Neural cell (in vitro differentiated cells): ENCODE measurements around the gene CACTIN. TPM values are rescaled to one million over a fixed set of nuclear protein-coding genes. Genes with fewer than 3 reads are reported as not detected.

Experiments used
- H2AFZ ChIP-seq: fragments of 200-600, 300-800 bp; sonication (generic), shearing (Covaris generic); 2 replicates; pipeline ENCODE4 v1.6.0; 2014; ENCODE audit warnings: low read depth, mild to moderate bottlenecking, antibody characterized with exemption, low read length, moderate library complexity
- H3F3A ChIP-seq: fragments of 200-600 bp; shearing (Covaris generic); 2 replicates; pipeline ENCODE4 v1.6.1; 2016; ENCODE audit warnings: mild to moderate bottlenecking, moderate library complexity, mixed read lengths, antibody characterized with exemption, low read length; ENCODE audit not compliant: insufficient read depth, poor library complexity, severe bottlenecking
- H3K27ac ChIP-seq: fragments of 200-600, 300-800 bp; sonication (generic), shearing (Covaris generic); 2 replicates; pipeline ENCODE4 v1.5.1; 2014; ENCODE audit warnings: mild to moderate bottlenecking, low read length, moderate library complexity
- H3K27me3 ChIP-seq: fragments of 300-800, 200-600 bp; sonication (generic), shearing (Covaris generic); 2 replicates; pipeline ENCODE4 v1.6.0; 2014; ENCODE audit warnings: mild to moderate bottlenecking, low read depth, low read length, moderate library complexity; ENCODE audit not compliant: insufficient read depth
- H3K36me3 ChIP-seq: fragments of 300-800, 200-600 bp; sonication (generic), shearing (Covaris generic); 2 replicates; pipeline ENCODE4 v1.5.1; 2014; ENCODE audit warnings: mild to moderate bottlenecking, antibody characterized with exemption, low read length, moderate library complexity; ENCODE audit not compliant: insufficient read depth
- H3K4me2 ChIP-seq: fragments of 300-800, 200-600 bp; sonication (generic), shearing (Covaris generic); 2 replicates; pipeline ENCODE4 v1.6.0; 2014; ENCODE audit warnings: mild to moderate bottlenecking, low read length
- H3K4me3 ChIP-seq: fragments of 300-800, 200-600 bp; sonication (generic), shearing (Covaris generic); 2 replicates; pipeline ENCODE4 v1.5.1; 2014; ENCODE audit warnings: mild to moderate bottlenecking, low read length, moderate library complexity
- H3K79me2 ChIP-seq: fragments of 200-600 bp; shearing (Covaris generic); replicated peaks from 2 replicates; pipeline ENCODE4 v1.6.0; 2014; ENCODE audit warnings: mild to moderate bottlenecking, low read length, moderate library complexity; ENCODE audit not compliant: insufficient read depth
- H3K9ac ChIP-seq: fragments of 300-800, 200-600 bp; sonication (generic), shearing (Covaris generic); 2 replicates; pipeline ENCODE4 v1.6.1; 2016; ENCODE audit warnings: mild to moderate bottlenecking, low read length, mixed read lengths
- H3K9me2 ChIP-seq: fragments of 200-600 bp; shearing (Covaris generic); 2 replicates; pipeline ENCODE4 v1.6.1; 2016; ENCODE audit warnings: mild to moderate bottlenecking, low read length, mixed read lengths; ENCODE audit not compliant: insufficient read depth
- H3K9me3 ChIP-seq: fragments of 200-600, 300-800 bp; sonication (generic), shearing (Covaris generic); 2 replicates; pipeline ENCODE4 v1.6.1; 2016; ENCODE audit warnings: mild to moderate bottlenecking, mixed run types, low read length, moderate library complexity, mixed read lengths
- H4K20me1 ChIP-seq: fragments of 200-600 bp; shearing (Covaris generic); 2 replicates; pipeline ENCODE4 v1.6.1; 2016; ENCODE audit warnings: mild to moderate bottlenecking, mixed run types; ENCODE audit not compliant: insufficient read depth
- CTCF ChIP-seq: fragments of 450-650 bp; IDR thresholded peaks from 2 replicates; pipeline ENCODE4 v1.5.1; 2014; ENCODE audit warnings: antibody characterized with exemption, mild to moderate bottlenecking, moderate library complexity; ENCODE audit not compliant: poor library complexity, severe bottlenecking
- EP300 ChIP-seq: fragments of 450-650 bp; conservative IDR thresholded peaks from 2 replicates; pipeline ENCODE4 v1.6.1; 2014; ENCODE audit warnings: antibody characterized with exemption, mild to moderate bottlenecking, moderate library complexity; ENCODE audit not compliant: poor library complexity, severe bottlenecking
- EZH2 ChIP-seq: fragments of 200-600, 300-800 bp; shearing (Covaris generic), sonication (generic); IDR thresholded peaks from 2 replicates; pipeline ENCODE4 v1.6.1; 2014; ENCODE audit warnings: antibody characterized with exemption, low read length, borderline replicate concordance, mild to moderate bottlenecking; ENCODE audit not compliant: insufficient read depth, poor library complexity, severe bottlenecking
- MXI1 ChIP-seq: fragments of 450-650 bp; conservative IDR thresholded peaks from 2 replicates; pipeline ENCODE4 v1.6.1; 2014; ENCODE audit warnings: antibody characterized with exemption, mild to moderate bottlenecking; ENCODE audit not compliant: poor library complexity, severe bottlenecking
- POLR2AphosphoS5 ChIP-seq: IDR thresholded peaks from 2 replicates; pipeline ENCODE4 v1.6.1; 2012
- RAD21 ChIP-seq: fragments of 450-650 bp; conservative IDR thresholded peaks from 2 replicates; pipeline ENCODE4 v1.6.1; 2014; ENCODE audit warnings: antibody characterized with exemption, mild to moderate bottlenecking, moderate library complexity
- REST ChIP-seq: IDR thresholded peaks from 2 replicates; pipeline ENCODE4 v1.6.1; 2012; ENCODE audit warnings: borderline replicate concordance
- SMC3 ChIP-seq: fragments of 450-650 bp; conservative IDR thresholded peaks from 2 replicates; pipeline ENCODE4 v1.6.1; 2014; ENCODE audit warnings: antibody characterized with exemption, mild to moderate bottlenecking, moderate library complexity; ENCODE audit not compliant: poor library complexity
- TAF1 ChIP-seq: IDR thresholded peaks from 2 replicates; pipeline ENCODE4 v1.6.1; 2012; ENCODE audit warnings: low read depth
- polyA plus RNA-seq: library from polyadenylated mRNA; depleted of rRNA; stranded (reverse); fragments of >200 nt; gene quantifications from 2 replicates; pipeline ENCODE4 v1.2.3, GENCODE V29; 2014

CACTIN gene
- polyA plus RNA-seq, 1 donor from 2014 or later = 21.4 TPM

GRCh38 chr19:3645067-3645396 lies 18.4 kb upstream of the CACTIN start:
- Histone ChIP-seq H3K79me2 (no peaks in the 10 kb centered on the region), H4K20me1 (no peaks in the 10 kb centered on the region), H3K9ac (no peak overlapping the region), H3K9me2 (no peaks in the 10 kb centered on the region), H2AFZ (no peak overlapping the region), H3K27ac (no peak overlapping the region), H3K4me3 (no peak overlapping the region), H3F3A (no peaks in the 10 kb centered on the region), H3K4me2 (no peak overlapping the region), H3K27me3 (no peaks in the 10 kb centered on the region), H3K9me3 (no peaks in the 10 kb centered on the region), H3K36me3 (no peaks in the 10 kb centered on the region)
- TF ChIP-seq RAD21 = no peak
- no peak for TF ChIP-seq MXI1
- no peak for TF ChIP-seq EZH2
- no peak for TF ChIP-seq CTCF
- no peak for TF ChIP-seq REST
- TF ChIP-seq TAF1 = no peak
- TF ChIP-seq EP300 = no peak
- TF ChIP-seq POLR2AphosphoS5 = no peak
- TF ChIP-seq SMC3 = no peak

GRCh38 chr19:3644351-3645066 lies 17.9 kb upstream of the CACTIN start:
- H2AFZ ChIP-seq = no peak overlapping the region
- no peaks in the 10 kb centered on the region for H3K36me3 ChIP-seq
- H3K9me3 ChIP-seq = no peaks in the 10 kb centered on the region
- H3K79me2 ChIP-seq = no peaks in the 10 kb centered on the region
- no peaks in the 10 kb centered on the region for H3F3A ChIP-seq
- no peak overlapping the region for H3K4me2 ChIP-seq
- no peaks in the 10 kb centered on the region for H3K9me2 ChIP-seq
- TF ChIP-seq MXI1 = no peak
- no peak for TF ChIP-seq REST
- TF ChIP-seq EZH2 = no peak
- TF ChIP-seq POLR2AphosphoS5 = no peak
- TF ChIP-seq TAF1 = no peak
- TF ChIP-seq CTCF = no peak
- TF ChIP-seq EP300 = no peak
- no peak for TF ChIP-seq SMC3
- no peak for TF ChIP-seq RAD21
- no peak overlapping the region for H3K27ac ChIP-seq
- H3K9ac ChIP-seq = no peak overlapping the region
- no peak overlapping the region for H3K4me3 ChIP-seq
- no peaks in the 10 kb centered on the region for H3K27me3 ChIP-seq
- H4K20me1 ChIP-seq = no peaks in the 10 kb centered on the region
